ENCODE measurements around the gene KMT2B.

The KMT2B gene

DNA sequence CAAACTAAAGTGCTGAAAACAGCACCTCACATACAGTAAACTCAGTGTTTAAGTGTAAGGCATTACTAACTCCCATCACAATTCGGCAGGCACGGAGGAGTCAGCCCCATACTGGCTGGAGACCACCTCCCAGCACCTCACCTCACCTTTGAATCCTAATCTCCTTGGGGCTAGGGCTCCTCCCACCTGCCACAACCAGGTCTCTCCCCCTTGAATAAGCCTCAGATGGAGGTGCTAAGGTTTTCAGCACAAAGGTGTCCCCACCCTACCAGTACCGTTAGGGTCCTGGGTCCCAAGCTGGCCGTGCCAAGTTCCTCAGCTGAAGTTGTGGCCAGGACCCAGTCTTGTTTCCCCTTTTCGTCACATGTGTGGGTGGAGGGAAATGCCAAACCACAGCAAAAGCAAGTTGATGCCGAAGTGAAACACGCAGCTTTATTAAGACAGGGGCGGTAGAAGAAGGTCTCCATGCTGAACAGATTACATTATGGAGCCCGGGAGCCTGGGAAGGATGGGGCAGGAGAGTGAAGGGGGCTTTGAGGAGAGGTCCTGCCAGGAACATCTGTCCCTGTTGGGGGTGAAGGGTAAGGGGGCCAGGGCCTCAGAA lies 24.4 kb downstream of the KMT2B start, which contains the start of gene IGFLR1:
Gene IGFLR1 (minus strand): TSS at position 332 of the 604 bp plus-strand sequence. CDS start 1,272 bp downstream, outside the sequence.
- no peak for FAIRE-seq

DNA sequence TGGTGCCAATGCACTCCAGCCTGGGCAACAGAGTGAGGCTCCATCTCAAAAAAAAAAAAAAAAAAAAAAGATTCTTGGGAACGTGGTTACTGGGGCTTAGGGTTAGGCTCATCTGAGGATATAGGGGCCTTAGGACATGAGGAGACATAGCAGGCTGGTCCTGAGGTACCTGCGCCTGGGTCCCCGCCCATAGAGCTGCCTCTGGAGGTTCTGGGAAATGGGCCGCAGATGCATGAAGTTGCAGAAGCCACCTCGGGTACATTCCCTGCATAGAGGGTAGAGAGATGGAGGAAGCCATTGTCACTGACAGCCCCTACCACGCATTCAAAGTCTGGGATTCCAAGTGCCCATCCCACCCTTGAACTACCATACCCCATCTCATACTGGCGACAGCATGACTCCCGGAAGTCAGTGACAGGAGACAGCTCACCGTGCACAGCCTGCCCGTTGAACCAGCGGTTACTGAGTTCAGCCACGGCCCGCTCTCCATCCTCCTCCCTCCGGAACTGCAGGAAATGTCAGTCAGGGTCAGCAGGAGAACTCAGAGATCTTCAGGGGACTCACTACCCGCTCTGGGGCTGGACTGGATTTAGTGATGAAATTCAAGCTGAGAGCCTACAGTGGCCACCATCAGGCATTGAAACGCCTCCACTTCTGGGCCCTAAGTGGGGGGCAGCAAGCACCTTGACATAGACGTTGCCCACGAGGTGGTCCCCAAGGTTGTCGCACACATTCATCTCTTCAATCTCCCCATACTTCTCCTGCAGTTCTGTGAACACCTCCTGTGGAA lies 26.0 kb downstream of the KMT2B start:
- no peak for FAIRE-seq

DNA sequence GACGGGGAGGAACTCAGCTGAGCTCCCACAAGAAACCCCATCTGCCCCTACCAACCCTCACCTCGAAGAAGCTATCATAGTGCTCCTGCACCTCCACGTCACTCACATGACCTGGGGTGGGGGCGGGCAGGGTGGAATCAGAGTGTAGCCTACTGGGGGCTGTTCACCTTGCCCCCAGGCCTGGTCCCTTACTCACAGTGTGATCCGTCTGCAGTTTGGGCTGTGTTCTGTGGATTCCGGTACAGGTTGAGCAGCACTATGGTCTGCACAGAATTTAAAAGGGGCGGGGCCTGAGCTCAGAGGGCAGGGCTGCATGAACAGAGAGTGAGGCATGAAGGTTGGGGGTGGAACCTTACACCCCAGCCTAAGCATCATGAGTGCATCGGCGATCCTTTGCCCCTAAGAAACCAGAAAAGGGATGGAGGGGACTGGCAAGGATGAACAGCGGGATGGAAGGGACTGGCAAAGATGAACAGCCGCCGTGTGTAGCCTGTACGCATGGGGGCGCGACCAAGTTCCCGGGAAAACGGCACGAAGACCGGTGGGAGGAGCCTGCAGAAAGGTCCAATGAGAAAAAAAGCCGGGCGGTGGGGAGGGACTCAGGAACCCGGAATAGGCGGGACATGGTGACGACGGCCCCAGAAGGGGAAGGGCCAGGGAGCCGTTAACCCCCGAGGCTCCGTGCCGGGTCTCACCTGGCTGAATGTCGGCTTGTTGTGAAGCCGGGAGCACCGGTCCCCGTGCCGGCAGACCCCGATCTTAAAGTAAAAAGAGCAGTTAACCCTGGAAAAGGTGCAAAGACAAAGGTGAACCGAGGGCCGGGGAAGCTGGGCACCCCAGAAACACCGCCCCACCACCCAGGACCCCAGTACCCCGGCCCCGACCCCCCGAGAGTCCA lies 26.9 kb downstream of the KMT2B start:
- FAIRE-seq: no peak

DNA sequence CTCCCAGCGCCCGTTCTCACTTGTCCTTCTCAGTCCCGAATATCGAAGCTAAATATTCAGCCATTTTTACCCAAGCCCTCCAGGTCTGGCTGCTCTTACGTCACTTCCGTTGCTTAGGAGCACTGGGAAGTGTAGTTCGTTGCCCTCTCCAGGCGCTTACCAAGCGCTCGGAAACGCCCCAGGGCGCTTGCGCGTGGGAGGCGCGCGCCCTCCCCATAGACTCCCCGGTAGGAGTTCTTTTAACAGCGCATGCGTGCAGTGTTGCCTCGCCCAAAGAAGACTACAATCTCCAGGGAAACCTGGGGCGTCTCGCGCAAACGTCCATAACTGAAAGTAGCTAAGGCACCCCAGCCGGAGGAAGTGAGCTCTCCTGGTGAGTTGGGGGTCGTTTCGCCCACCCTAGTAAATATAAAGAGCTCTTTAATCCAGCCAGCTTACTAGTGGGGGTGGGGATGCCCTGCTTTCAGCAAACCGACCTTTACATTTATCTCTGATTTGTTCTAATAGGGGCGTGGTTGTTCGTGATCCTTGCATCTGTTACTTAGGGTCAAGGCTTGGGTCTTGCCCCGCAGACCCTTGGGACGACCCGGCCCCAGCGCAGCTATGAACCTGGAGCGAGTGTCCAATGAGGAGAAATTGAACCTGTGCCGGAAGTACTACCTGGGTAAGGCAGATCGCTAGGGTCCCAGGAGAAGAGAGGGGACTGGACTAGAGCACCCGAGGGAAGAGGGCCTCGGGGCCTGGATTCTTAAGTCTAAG lies 27.7 kb downstream of the KMT2B start, which contains the start of the genes PSENEN and U2AF1L4:
Gene PSENEN (plus strand): TSS at position 324 of the 759 bp plus-strand sequence. CDS start 280 bp downstream, at position 604.
Gene U2AF1L4 (minus strand): TSS at position 91 of the 759 bp plus-strand sequence. CDS start 27 bp downstream, at position 64.
- FAIRE-seq: peak; percentile 90

DNA sequence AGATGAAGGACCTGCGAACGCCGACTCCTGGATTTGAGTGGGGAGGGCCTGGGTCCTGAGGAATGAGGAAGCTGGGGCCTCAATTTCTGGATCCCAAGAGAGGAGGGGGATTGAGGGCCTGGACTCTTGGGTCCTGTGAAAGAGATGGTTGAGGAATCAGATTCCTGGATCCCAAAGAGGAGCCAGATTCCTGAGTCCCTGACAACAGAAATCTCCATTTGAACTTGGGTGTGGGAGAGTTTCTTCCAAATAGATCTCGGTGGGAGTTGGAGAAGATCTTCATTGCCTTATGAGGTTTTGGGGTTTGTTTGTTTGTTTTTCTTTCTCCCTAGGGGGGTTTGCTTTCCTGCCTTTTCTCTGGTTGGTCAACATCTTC lies 28.3 kb downstream of the KMT2B start:
- FAIRE-seq: no peak

DNA sequence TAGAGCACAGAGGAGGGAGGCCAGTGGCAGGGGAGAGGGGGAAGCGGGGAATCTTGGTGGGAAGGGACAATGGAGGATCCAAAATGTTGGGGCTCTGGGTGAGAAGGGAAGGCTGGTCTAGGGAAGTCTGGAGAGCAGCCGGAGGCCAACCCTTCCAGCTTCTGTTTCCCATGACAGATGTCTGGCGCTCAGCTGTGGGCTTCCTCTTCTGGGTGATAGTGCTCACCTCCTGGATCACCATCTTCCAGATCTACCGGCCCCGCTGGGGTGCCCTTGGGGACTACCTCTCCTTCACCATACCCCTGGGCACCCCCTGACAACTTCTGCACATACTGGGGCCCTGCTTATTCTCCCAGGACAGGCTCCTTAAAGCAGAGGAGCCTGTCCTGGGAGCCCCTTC lies 28.7 kb downstream of the KMT2B start:
- no peak for FAIRE-seq

DNA sequence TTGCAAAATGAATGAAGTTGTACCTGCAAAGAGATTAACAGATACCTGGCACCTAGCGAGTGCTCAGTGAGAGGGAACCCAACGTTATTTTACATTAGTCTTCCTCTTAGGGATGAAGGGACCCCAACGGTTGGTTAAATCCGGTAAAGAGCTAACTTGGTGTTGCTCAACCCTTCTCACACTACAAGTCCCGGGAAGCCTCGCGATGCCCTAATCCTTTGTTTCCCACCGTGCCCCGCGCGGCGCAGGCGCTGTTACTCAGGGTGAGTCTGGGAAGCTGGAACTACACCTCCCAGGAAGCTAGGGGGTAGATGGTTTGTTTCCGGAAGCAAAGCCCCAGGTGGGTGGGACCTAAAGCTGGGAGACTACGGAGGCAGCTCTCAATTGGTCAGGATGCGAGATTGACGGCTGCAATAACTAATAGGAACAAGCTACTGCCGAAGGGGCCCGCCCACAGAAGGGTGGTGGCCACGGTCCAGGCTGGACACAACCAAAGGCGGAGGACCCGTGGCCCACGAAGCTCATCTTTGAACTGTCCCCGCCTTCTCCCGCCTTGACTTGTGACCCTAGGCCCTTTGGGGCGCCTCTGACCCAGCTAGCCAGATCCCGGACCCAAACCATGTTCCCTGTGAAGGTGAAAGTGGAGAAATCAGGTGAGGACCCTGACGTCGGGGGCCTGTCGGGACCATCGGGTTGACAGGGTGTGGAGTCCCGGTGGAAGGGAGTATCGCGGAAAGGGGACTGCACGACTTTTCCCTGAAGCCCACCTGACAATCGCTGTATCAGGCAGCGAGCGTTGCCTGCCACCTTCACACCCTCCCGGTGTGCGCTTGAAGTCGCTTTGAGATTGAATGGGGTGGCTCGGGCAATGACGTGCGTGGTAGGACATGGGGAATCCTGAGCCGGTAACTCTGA lies 30.6 kb downstream of the KMT2B start, which contains the start of gene LIN37:
Gene LIN37 (plus strand): TSS at position 471 of the 915 bp plus-strand sequence. CDS start 149 bp downstream, at position 620.
- peak; percentile 81 for FAIRE-seq

DNA sequence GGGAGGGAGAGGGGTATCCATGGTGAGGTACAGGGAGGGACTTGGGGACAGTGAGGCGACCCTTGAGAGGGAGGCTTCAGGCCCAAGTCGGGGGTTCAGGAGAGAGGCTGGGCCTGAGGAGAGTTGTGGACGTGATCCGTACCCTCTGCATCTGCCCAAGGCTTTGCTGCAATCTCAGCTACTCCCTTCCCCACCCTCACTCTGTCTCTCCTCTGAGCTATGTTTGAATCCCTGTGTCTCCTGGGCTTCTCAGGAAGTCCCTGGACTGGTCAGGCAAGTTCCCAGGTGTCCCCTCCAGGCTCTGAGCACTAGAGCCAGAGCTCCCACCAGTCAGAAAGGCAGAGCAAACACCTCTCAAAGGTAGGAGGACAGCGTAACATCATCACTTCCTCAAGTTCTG lies 32.4 kb downstream of the KMT2B start:
- FAIRE-seq: no peak

DNA sequence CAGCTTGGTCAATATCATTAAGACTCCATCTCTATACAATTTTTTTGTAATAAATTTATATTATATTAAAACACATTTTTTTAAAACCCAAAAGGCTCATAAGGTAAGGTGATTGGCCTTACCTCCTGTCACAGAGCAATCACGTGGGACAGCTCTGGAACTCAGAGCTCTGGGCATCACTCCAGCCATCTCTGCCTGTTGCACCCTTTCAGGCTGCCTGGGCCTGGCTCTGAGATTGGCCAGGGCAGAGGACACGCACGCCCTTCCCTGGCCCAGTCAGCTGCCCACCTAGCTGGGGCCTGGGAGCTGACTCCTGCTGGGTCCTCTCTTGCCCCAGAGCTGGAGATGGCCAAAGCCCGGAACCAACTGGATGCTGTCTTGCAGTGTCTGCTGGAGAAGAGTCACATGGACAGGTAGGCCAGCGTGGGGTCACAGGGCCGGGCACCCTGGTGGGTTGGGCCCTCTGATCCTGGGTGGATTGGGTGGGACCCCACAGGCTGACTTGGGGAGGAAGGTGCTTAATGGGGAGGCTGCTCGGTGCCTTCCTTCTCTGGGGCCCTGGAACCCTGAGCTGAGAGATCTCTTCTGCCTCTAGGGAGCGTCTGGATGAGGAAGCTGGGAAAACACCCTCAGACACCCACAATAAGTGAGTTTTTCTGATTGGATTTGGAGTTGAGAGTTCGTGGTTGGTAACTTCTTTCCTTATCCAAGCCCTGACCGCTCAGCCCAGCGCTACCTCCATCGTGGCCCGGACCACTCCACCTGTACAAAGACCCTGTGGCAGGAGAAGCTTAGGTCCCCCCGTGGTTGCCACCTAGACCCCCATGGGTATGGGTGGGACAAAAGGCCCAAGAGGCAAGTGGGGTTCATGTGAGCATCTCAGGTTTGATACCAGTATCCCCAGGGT lies 34.3 kb downstream of the KMT2B start:
- FAIRE-seq: no peak

DNA sequence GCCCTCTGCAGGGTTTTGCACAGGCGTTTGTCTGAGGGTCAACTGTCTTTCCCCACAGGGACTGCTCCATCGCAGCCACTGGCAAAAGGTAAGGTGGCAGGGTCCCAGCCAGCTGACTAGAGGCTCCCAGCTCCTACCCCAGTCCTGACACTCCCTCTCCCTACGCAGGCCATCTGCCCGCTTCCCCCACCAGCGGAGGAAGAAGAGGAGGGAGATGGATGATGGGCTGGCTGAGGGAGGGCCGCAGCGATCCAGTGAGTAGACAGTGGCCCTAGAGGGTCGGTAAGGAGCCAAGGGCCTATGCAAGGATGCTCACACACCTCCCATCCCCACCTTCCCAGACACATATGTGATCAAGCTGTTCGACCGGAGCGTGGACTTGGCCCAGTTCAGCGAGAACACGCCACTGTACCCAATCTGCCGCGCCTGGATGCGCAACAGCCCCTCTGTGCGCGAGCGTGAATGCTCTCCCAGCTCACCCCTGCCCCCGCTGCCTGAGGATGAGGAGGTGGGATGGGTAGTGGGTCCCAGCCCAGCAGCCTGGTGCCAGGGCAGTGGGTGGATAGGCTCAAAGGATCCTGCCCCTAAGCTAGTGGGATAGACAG lies 35.0 kb downstream of the KMT2B start:
- no peak for FAIRE-seq

DNA sequence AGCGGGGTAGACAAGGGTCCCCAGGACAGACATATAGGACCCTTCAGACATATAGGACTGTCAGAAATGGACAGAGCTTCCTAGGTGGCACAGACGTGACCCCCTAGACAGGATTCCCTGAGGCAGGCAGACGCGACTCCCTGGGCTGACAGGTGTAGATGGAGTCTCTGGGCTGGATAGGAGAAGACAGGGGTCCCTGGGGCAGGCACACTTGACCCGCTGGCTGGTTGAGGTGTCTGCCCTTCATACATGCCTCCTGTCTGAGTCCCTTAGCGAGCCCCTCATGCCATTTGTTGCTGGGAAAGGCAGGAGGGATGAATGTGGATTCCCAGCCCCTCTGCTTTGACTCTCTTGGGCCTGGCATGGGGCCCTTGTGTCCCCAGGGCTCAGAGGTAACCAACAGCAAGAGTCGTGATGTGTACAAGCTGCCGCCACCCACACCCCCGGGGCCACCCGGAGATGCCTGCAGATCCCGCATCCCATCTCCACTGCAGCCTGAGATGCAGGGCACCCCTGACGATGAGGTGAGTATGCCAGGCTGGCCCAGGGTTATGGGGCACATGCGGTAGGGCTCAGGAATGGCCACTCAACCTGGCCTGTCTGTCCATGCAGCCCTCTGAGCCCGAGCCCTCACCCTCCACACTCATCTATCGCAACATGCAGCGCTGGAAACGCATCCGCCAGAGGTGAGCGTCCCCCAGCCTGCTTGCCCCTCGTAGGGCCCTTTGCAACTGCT lies 36.0 kb downstream of the KMT2B start:
- no peak for FAIRE-seq

DNA sequence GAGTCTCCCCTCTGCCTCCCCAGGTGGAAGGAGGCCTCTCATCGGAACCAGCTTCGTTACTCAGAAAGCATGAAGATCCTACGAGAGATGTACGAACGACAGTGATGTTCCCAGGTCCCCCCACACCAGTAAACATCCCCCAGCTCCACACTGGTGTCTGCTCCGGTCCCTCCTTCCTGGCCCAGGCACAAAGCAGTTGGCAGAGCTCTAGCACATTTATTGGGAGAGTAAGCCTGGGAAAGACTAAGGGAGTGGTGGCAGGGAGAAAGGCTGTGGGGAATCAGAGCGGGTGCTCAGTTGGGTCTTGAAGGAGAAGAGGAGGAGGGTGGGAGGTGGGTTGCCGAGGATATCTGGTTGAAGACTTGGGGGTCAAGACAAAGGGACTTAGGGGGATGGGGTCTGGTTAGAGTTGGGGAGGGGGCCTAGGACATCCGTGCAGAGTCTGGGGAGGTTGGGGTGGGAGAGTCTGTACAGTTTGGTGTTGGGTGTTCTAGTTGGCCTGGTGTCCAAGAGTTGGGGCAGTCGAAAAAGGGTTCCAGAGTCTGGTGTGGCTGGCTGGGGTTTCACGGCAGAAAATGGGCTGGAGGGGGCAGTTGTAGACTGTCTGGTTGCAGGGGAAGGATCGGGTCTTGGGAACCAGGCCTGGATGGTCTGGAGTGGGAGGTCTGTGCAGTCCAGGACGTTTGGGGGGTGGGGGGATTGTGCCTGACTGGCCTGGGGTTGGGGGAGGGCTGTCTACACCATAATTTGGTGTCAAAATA lies 36.7 kb downstream of the KMT2B start:
- no peak for FAIRE-seq

DNA sequence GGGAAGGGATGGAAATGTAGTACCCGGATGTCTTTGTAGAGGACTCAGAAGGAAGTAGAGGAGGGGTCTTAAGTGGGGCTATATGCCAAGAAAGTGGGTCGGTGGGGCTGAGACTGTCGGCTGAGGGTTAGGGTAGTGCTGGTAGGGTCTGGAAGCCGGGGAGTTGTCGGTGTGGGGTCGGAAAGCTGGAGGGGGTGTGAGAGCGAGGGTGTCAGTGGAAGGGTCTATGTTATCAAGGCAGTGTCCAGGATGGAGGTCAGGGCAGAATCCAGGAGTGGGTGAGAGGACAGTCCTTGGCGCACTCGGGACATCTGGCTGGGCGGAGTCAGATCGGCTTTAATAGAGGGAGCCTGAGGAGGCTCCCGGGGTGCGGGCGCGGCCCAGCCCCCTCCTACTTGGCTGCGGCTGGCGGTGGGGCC lies 37.3 kb downstream of the KMT2B start:
- FAIRE-seq: no peak

DNA sequence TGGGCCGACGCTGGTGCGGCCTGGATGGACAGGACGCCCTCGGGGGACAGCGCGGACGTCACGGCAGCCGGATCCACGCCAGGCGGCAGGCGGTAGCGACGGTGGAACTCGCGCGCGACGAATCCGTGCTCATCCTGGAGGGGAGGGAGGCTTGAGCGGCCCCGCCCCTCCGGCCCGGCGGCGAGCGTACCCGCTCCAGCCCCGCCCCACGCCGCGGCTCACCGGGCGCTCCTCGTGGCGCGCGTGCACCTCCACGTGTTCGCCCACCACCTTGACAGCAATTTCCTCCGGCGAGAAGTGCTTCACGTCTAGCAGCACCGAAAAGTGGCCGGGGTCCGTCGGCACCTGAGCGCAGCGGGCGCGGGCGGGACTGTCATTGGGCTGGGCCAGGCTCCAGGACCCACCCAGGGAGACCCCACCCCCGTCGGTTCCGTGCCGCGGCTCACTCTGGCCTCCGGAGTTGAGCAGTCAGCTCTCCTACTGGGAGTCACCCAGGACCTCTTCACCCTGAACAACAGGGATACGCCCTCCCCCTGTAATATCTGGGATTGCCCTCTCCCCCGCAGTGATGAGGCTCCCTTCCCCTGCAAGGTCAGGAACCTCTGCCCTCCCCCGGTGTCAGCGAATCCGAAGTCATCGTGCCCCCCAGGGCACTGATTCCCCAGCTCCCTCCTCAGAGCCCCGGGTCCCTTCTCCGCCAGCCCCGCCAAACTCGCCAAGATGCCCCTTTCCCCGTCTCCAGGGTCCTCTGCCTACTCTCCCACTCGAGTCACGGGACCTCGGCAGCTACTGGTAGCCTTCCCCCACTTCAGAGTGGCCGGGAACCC lies 38.0 kb downstream of the KMT2B start:
- FAIRE-seq: no peak

DNA sequence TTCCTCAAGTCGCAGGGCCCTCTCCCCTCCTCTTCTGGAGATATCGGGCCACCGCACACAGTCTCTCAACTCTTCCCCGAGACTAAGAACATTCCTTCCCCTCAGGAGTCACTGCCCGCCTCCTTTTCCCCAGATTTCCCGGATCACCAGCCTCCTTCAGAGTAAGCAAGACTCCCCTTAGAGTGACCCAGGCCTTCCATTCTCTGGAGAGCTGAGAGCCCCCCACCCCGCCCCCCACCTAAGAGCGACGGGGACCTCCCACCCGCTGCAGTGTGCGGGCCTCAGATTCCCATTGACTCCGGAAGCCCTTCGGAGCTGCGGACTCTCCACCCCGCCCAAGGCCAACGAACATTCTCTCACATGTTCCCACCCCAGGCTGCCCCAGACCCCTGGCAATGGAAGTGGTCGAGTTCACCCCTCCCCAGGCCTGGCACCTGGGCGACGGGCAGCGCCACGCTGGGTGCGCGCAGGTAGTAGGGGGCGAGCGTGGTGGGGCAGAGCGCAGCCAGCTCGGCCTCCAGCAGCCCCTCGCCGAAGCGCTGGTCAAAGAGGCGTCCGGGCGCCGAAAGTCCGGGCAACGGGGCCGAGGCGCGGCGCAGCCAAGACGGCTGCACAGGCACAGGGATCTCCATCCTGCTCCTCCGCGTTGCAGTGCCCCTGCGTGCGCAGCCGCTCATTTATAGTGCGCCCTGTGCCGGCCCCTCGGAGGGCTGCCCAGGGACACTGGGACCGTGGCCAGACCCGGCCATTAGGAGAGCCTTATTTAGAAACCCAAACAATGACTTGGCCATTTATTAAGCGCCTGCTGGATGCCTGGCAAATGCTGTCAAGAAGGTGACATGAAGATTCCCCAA lies 38.8 kb downstream of the KMT2B start, which contains the start of gene HSPB6:
Gene HSPB6 (minus strand): TSS at position 653 of the 854 bp plus-strand sequence. CDS start 21 bp downstream, at position 632.
- no peak for FAIRE-seq

DNA sequence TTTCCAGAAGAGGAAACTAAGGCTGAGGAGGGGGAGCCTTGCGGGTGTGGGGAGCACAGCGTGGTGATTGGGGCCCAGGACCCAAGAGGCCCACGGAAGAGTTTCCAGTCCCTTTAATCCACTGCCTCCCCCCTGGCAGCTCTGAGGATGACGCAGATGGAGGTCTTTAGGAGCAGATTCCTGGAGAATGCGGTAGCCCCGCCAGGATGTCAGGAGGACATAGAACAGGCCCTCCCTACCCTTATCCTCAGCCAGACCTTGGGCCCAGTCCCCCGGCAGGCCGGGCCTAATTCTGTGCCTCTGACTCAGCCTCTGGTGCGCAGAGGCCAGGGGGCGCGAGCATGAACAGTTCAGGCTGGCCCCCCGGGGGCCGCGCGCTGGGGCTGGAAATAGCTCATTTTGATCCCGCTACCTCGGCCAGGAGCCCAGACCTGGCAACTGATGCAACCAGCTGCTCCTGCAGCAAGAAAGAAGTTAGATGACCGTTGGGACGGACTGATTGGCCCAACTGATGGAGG lies 39.5 kb downstream of the KMT2B start:
- FAIRE-seq: no peak

Measured in islet of Langerhans (tissue), 1 donor.